ENCODE measurements around the gene CHAT. TPM values are rescaled to one million over a fixed set of nuclear protein-coding genes. Genes with fewer than 3 reads are reported as not detected.

The CHAT gene
- total RNA-seq, 1 experiment from 2014 or later, result not detected

DNA sequence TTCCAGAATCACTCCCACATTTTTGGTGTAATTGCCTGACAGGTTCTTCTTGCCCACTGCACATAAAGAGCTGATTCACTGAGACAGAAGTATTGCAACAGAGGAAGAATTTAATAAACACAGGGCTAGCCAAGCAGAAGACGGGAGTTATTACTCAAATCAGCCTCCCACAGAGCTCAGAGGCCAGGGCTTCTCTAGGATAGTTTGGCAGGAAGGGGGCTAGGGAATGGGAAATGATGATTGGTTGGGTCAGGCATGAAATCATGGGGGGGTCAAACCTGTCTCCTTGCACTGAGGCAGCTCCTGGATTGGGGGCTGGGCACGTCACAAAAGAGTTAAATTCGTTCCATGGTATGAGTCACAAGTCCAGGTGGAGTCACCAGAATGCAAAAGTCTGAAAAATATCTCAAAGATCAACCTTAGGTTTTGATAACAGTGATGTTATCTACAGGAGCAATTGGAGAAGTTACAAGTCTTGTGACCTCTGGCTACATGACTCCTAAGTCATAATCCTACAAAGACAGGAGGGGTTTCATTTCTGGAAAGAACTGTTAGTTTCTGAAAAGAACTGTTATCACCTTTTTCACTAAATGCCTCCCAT, 44.7 kb upstream of the CHAT start:
- H3K4me1 ChIP-seq (ENCODE audit: control insufficient read depth in 1 of 2, insufficient read depth in 2 of 2, low read length in 2 of 2), result no peaks in the 10 kb centered on the region
- H3K27me3 ChIP-seq (ENCODE audit: insufficient read depth, low read length), result peaks cover 6% of the 10 kb centered on the region; the same call in 1 of the 2 replicates
- no peak overlapping the region for H2AFZ ChIP-seq (ENCODE audit: low read depth, low read length, poor library complexity, severe bottlenecking)
- intact Hi-C loops (cut with micrococcal nuclease), result no loop called here
- CTCF ChIA-PET, result no interaction called here
- RAD21 ChIA-PET (ENCODE audit: low non-redundant PET in 1 of 2, low total read pairs in 2 of 2, uncharacterized antibody in 2 of 2, unreplicated experiment in 2 of 2), result no interaction called here
- DNase-seq (ENCODE audit: low read depth, low spot score) (no peak), ATAC-seq (no peak)
- no peaks in the 10 kb centered on the region for H3K9me3 ChIP-seq (ENCODE audit: control insufficient read depth in 1 of 2, insufficient read depth in 1 of 2, low read depth in 1 of 2, low read length in 2 of 2)
- no TSS peak for BruUV-seq (replicated peaks)
- no peaks in the 10 kb centered on the region for H3K36me3 ChIP-seq (ENCODE audit: control insufficient read depth in 1 of 2, insufficient read depth in 2 of 2, low read length in 2 of 2)
- no peak overlapping the region for H3K4me3 ChIP-seq (replicated peaks in 1 of 2; ENCODE audit: low read depth in 1 of 2, low read length in 2 of 2)
- no peaks in the 10 kb centered on the region for H4K20me1 ChIP-seq (ENCODE audit: insufficient read depth)
- no peak overlapping the region for H3K4me2 ChIP-seq (ENCODE audit: low read length)
- H3K9me2 ChIP-seq (ENCODE audit: insufficient read depth), result no peaks in the 10 kb centered on the region
- POLR2A ChIA-PET, result no interaction called here
- H3K79me2 ChIP-seq (ENCODE audit: insufficient read depth, low read length), result no peaks in the 10 kb centered on the region
- no peak overlapping the region for H3K9ac ChIP-seq (ENCODE audit: low read length)
- H3K27ac ChIP-seq (ENCODE audit: low read depth, low read length), result no peak overlapping the region
- TF ChIP-seq TCF7L2 (IDR thresholded peaks at IDR 0.05; ENCODE audit: borderline replicate concordance, extremely low read depth, insufficient read depth, insufficient read length), result no peak
- TF ChIP-seq CEBPB (IDR thresholded peaks at IDR 0.05; ENCODE audit: low read depth), result 0 out of 2 replicates have a peak, but pooled peaks have one; percentile 33

DNA sequence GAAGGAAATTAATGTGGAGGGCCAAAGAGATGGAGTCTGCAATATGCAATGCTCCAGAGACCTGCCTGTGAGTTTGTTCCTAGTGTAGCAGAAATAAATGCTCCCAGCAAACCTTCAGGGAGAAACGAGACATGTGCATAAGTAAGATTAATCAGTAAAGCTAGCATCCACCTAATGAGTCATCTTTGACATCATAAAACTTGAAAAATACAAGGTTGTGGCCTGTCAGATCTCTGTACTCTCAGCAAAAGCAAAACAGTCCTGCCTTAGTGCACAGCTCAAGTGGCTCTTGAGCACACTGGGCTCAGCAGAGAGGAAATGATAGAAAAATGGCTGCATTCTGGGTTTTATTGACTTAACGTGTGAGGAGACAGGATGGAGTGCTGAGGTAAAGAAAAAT, 42.4 kb upstream of the CHAT start:
- Histone ChIP-seq H3K9me3 (ENCODE audit: control insufficient read depth in 1 of 2, insufficient read depth in 1 of 2, low read depth in 1 of 2, low read length in 2 of 2) (no peaks in the 10 kb centered on the region), H3K4me3 (replicated peaks in 1 of 2; ENCODE audit: low read depth in 1 of 2, low read length in 2 of 2) (no peak overlapping the region), H3K79me2 (ENCODE audit: insufficient read depth, low read length) (no peaks in the 10 kb centered on the region), H3K27ac (ENCODE audit: low read depth, low read length) (no peak overlapping the region), H4K20me1 (ENCODE audit: insufficient read depth) (no peaks in the 10 kb centered on the region), H3K36me3 (ENCODE audit: control insufficient read depth in 1 of 2, insufficient read depth in 2 of 2, low read length in 2 of 2) (no peaks in the 10 kb centered on the region), H3K27me3 (ENCODE audit: insufficient read depth, low read length) (no peaks in the 10 kb centered on the region), H3K9me2 (ENCODE audit: insufficient read depth) (no peaks in the 10 kb centered on the region), H3K9ac (ENCODE audit: low read length) (no peak overlapping the region), H3K4me1 (ENCODE audit: control insufficient read depth in 1 of 2, insufficient read depth in 2 of 2, low read length in 2 of 2) (no peaks in the 10 kb centered on the region), H3K4me2 (ENCODE audit: low read length) (no peak overlapping the region), H2AFZ (ENCODE audit: low read depth, low read length, poor library complexity, severe bottlenecking) (no peak overlapping the region)
- CTCF ChIA-PET, result no interaction called here
- ATAC-seq (no peak), DNase-seq (ENCODE audit: low read depth, low spot score) (no peak)
- intact Hi-C loops (cut with micrococcal nuclease), result no loop called here
- POLR2A ChIA-PET, result no interaction called here
- no TSS peak for BruUV-seq (replicated peaks)
- RAD21 ChIA-PET (ENCODE audit: low non-redundant PET in 1 of 2, low total read pairs in 2 of 2, uncharacterized antibody in 2 of 2, unreplicated experiment in 2 of 2), result no interaction called here
- TF ChIP-seq, protein P1, sequence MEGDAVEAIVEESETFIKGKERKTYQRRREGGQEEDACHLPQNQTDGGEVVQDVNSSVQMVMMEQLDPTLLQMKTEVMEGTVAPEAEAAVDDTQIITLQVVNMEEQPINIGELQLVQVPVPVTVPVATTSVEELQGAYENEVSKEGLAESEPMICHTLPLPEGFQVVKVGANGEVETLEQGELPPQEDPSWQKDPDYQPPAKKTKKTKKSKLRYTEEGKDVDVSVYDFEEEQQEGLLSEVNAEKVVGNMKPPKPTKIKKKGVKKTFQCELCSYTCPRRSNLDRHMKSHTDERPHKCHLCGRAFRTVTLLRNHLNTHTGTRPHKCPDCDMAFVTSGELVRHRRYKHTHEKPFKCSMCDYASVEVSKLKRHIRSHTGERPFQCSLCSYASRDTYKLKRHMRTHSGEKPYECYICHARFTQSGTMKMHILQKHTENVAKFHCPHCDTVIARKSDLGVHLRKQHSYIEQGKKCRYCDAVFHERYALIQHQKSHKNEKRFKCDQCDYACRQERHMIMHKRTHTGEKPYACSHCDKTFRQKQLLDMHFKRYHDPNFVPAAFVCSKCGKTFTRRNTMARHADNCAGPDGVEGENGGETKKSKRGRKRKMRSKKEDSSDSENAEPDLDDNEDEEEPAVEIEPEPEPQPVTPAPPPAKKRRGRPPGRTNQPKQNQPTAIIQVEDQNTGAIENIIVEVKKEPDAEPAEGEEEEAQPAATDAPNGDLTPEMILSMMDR (IDR thresholded peaks at IDR 0.05 in 2 of 3, conservative IDR thresholded peaks at IDR 0.05 in 1 of 3; ENCODE audit: borderline replicate concordance in 1 of 3, insufficient read depth in 1 of 3, low read depth in 2 of 3, low read length in 2 of 3), result no peak
- TF ChIP-seq EZH2phosphoT487 (IDR thresholded peaks at IDR 0.05; ENCODE audit: borderline replicate concordance), result no peak
- no peak for TF ChIP-seq CEBPB (IDR thresholded peaks at IDR 0.05; ENCODE audit: low read depth)
- no peak for TF ChIP-seq JUND (IDR thresholded peaks at IDR 0.05)
- TF ChIP-seq EGR1 (IDR thresholded peaks at IDR 0.05; ENCODE audit: low read depth), result no peak
- no peak for TF ChIP-seq TCF7L2 (IDR thresholded peaks at IDR 0.05; ENCODE audit: borderline replicate concordance, extremely low read depth, insufficient read depth, insufficient read length)
- TF ChIP-seq SRF (IDR thresholded peaks at IDR 0.05; ENCODE audit: low read depth), result no peak
- TF ChIP-seq FOSL1 (IDR thresholded peaks at IDR 0.05; ENCODE audit: low read depth), result no peak
- TF ChIP-seq ZNF274 (IDR thresholded peaks at IDR 0.05; ENCODE audit: low read depth, low read length), result no peak
- no peak for TF ChIP-seq EZH2 (IDR thresholded peaks at IDR 0.05)
- TF ChIP-seq, protein P2, sequence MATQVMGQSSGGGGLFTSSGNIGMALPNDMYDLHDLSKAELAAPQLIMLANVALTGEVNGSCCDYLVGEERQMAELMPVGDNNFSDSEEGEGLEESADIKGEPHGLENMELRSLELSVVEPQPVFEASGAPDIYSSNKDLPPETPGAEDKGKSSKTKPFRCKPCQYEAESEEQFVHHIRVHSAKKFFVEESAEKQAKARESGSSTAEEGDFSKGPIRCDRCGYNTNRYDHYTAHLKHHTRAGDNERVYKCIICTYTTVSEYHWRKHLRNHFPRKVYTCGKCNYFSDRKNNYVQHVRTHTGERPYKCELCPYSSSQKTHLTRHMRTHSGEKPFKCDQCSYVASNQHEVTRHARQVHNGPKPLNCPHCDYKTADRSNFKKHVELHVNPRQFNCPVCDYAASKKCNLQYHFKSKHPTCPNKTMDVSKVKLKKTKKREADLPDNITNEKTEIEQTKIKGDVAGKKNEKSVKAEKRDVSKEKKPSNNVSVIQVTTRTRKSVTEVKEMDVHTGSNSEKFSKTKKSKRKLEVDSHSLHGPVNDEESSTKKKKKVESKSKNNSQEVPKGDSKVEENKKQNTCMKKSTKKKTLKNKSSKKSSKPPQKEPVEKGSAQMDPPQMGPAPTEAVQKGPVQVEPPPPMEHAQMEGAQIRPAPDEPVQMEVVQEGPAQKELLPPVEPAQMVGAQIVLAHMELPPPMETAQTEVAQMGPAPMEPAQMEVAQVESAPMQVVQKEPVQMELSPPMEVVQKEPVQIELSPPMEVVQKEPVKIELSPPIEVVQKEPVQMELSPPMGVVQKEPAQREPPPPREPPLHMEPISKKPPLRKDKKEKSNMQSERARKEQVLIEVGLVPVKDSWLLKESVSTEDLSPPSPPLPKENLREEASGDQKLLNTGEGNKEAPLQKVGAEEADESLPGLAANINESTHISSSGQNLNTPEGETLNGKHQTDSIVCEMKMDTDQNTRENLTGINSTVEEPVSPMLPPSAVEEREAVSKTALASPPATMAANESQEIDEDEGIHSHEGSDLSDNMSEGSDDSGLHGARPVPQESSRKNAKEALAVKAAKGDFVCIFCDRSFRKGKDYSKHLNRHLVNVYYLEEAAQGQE (IDR thresholded peaks at IDR 0.05; ENCODE audit: low read depth), result no peak
- no peak for TF ChIP-seq POLR2A (IDR thresholded peaks at IDR 0.05; ENCODE audit: borderline replicate concordance, extremely low read depth, insufficient read depth, insufficient read length)
- TF ChIP-seq SIN3A (IDR thresholded peaks at IDR 0.05; ENCODE audit: low read depth), result no peak
- TF ChIP-seq ZFX (IDR thresholded peaks at IDR 0.05), result no peak
- TF ChIP-seq ELF1 (IDR thresholded peaks at IDR 0.05; ENCODE audit: borderline replicate concordance, low read depth), result no peak
- TF ChIP-seq, protein P3, sequence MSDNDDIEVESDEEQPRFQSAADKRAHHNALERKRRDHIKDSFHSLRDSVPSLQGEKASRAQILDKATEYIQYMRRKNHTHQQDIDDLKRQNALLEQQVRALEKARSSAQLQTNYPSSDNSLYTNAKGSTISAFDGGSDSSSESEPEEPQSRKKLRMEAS (IDR thresholded peaks at IDR 0.05), result no peak
- no peak for TF ChIP-seq SP1 (IDR thresholded peaks at IDR 0.05; ENCODE audit: low read depth)

Data from HCT116 (cell line).